HepG2 (cell line): ENCODE measurements around the gene LILRB3. TPM values are rescaled to one million over a fixed set of nuclear protein-coding genes. Genes with fewer than 3 reads are reported as not detected.

Source experiments
- ERF ChIP-seq: IDR thresholded peaks from 2 replicates; pipeline ENCODE4 v1.6.1; 2018; ENCODE audit warnings: missing biosample characterization, missing genetic modification reagents
- GABPB1 ChIP-seq: IDR thresholded peaks from 2 replicates; pipeline ENCODE4 v1.6.1; 2016; ENCODE audit warnings: mild to moderate bottlenecking, missing genetic modification reagents, moderate library complexity, missing compliant biosample characterization
- GATAD2A ChIP-seq: IDR thresholded peaks from 2 replicates; pipeline ENCODE4 v1.6.1; 2016
- HCFC1 ChIP-seq: fragments of 150-350 bp; IDR thresholded peaks from 2 replicates; pipeline ENCODE4 v1.6.1; 2014; ENCODE audit warnings: low read depth, low read length
- KAT8 ChIP-seq: IDR thresholded peaks from 2 replicates; pipeline ENCODE4 v1.6.1; 2016; ENCODE audit warnings: missing genetic modification reagents, missing compliant biosample characterization
- RERE ChIP-seq: IDR thresholded peaks from 2 replicates; pipeline ENCODE4 v1.6.1; 2016; ENCODE audit warnings: low read depth, missing genetic modification reagents, missing compliant biosample characterization
- SMAD3 ChIP-seq: sonication (generic); formaldehyde crosslinking; IDR thresholded peaks from 2 replicates; pipeline ENCODE4 v1.4.0; 2020; ENCODE audit warnings: missing genetic modification reagents
- STAG1 ChIP-seq: sonication (generic); formaldehyde crosslinking; IDR thresholded peaks from 2 replicates; pipeline ENCODE4 v1.4.0; 2020; ENCODE audit warnings: missing genetic modification reagents
- TEAD3 ChIP-seq: optimal IDR thresholded peaks from 2 replicates; pipeline ENCODE3; 2016; ENCODE audit warnings: borderline replicate concordance
- THAP11 ChIP-seq: IDR thresholded peaks from 2 replicates; pipeline ENCODE4 v1.6.1; 2016; ENCODE audit warnings: missing biosample characterization, missing genetic modification reagents
- U2AF1 ChIP-seq: fragments of 200-400 bp; formaldehyde crosslinking; optimal IDR thresholded peaks from 2 replicates; pipeline ENCODE3; 2017; ENCODE audit warnings: mild to moderate bottlenecking, low read depth, low read length
- U2AF2 ChIP-seq: fragments of 200-400 bp; formaldehyde crosslinking; IDR thresholded peaks from 2 replicates; pipeline ENCODE4 v1.6.1; 2017; ENCODE audit warnings: low read depth, mild to moderate bottlenecking, low read length
- WIZ ChIP-seq: sonication (generic); formaldehyde crosslinking; IDR thresholded peaks from 2 replicates; pipeline ENCODE4 v1.5.1; 2020; ENCODE audit warnings: mild to moderate bottlenecking, missing genetic modification reagents
- XRCC5 ChIP-seq: fragments of 200-400 bp; formaldehyde crosslinking; optimal IDR thresholded peaks from 2 replicates; pipeline ENCODE3; 2017; ENCODE audit warnings: mild to moderate bottlenecking, low read length
- ZNF142 ChIP-seq: sonication (generic); formaldehyde crosslinking; IDR thresholded peaks from 2 replicates; pipeline ENCODE4 v1.4.0; 2020; ENCODE audit warnings: missing genetic modification reagents
- ZNF143 ChIP-seq: sonication (generic); formaldehyde crosslinking; IDR thresholded peaks from 2 replicates; pipeline ENCODE4 v1.4.0; 2020; ENCODE audit warnings: missing genetic modification reagents
- ZNF574 ChIP-seq: sonication (generic); formaldehyde crosslinking; IDR thresholded peaks from 2 replicates; pipeline ENCODE4 v1.4.0; 2020; ENCODE audit warnings: missing genetic modification reagents
- polyA plus RNA-seq, 8 experiments: library from polyadenylated mRNA; depleted of rRNA in 3 of 8; stranded (reverse) in 7 of 8; unstranded in 1 of 8; fragments of >200 nt; fragmentation: Illumina TruSeq in 4 of 8; extraction: Trizol in 4 of 8; gene quantifications; 2 replicates each; pipeline versions ENCODE4 v1.2.1 to v1.2.3, GENCODE V29; 2011 to 2016; ENCODE audit warnings: low read depth in 4 of 8, missing spikeins in 1 of 8, mixed read lengths in 1 of 8; ENCODE audit not compliant: insufficient read depth in 1 of 8
- total RNA-seq, 5 experiments: library from RNA; depleted of rRNA; stranded (reverse); fragments of >200 nt; fragmentation: Illumina TruSeq; extraction: Trizol; gene quantifications; 2 replicates each; pipeline ENCODE4 v1.2.3, GENCODE V29; 2016; ENCODE audit warnings: low read depth in 1 of 5

LILRB3 gene
- total and polyA plus RNA-seq, 2 of the 13 experiments (the other 11 are each of a cell fraction or from before 2014, with no cell fraction given): 0.22 TPM; not detected in 1

GRCh38 chr19:54168174-54168917 lies 54.5 kb downstream of the LILRB3 start (continued):
- TF ChIP-seq RERE: no peak
- peak; percentile 76 for TF ChIP-seq STAG1 (CRISPR knock-in tag)
- 0 out of 2 replicates have a peak, but pooled peaks have one; percentile 28 for TF ChIP-seq ZNF574 (CRISPR knock-in tag)
- no peak for TF ChIP-seq SMAD3 (CRISPR knock-in tag)
- no peak for TF ChIP-seq WIZ (CRISPR knock-in tag)
- TF ChIP-seq ERF (CRISPR knock-in tag): peak; percentile 50; the same call in 1 of the 2 replicates
- peak; percentile 93 for TF ChIP-seq U2AF2
- peak; percentile 28; the same call in 1 of the 2 replicates for TF ChIP-seq GATAD2A (CRISPR knock-in tag)
- peak; percentile 49 for TF ChIP-seq U2AF1
- no peak for TF ChIP-seq HCFC1
- TF ChIP-seq THAP11 (CRISPR knock-in tag): 0 out of 2 replicates have a peak, but pooled peaks have one; percentile 19
- no peak for TF ChIP-seq ZNF142 (CRISPR knock-in tag)
- TF ChIP-seq TEAD3 (CRISPR knock-in tag): peak; percentile 29
- peak; percentile 43; the same call in 1 of the 2 replicates for TF ChIP-seq GABPB1 (CRISPR knock-in tag)
- peak; percentile 60 for TF ChIP-seq XRCC5
- TF ChIP-seq ZNF143 (CRISPR knock-in tag): no peak
- TF ChIP-seq KAT8: 0 out of 2 replicates have a peak, but pooled peaks have one; percentile 24
